IMR-90 (cell line): ENCODE results near the gene EPN3. TPM values are rescaled to one million over a fixed set of nuclear protein-coding genes. Genes with fewer than 3 reads are reported as not detected.

Source experiments
- ATAC-seq: fragments of 200-7000 bp; cut with Tn5 transposase; 2 replicates; pipeline ENCODE4 v1.9.1; 2020; ENCODE audit warnings: low read depth, mild to moderate bottlenecking, moderate library complexity
- BruUV-seq: library from RNA; stranded (reverse); fragments of 400-500 nt; replicated peaks from 2 replicates; lab custom pipeline; 2021; lab: Mats Ljungman, UMichigan
- CTCF ChIA-PET: fragments of 300-600 bp; formaldehyde crosslinking; extraction: SDS; loops from one replicate; lab custom pipeline; 2021; ENCODE audit warnings: antibody characterized with exemption; lab: Yijun Ruan, JAX
- POLR2A ChIA-PET: fragments of 300-600 bp; sonication (Branson Sonifier 250); formaldehyde crosslinking; loops from one replicate; lab custom pipeline; 2022; ENCODE audit warnings: antibody characterized with exemption; ENCODE audit not compliant: unreplicated experiment; lab: Charles Lee
- DNase-seq: peaks from one replicate; pipeline ENCODE4 v3.0.0; 2013
- H2AFZ ChIP-seq: replicated peaks from 2 replicates; pipeline ENCODE3; 2013; ENCODE audit warnings: low read length, mild to moderate bottlenecking; ENCODE audit not compliant: poor library complexity
- H2AK5ac ChIP-seq: 2 replicates; pipeline ENCODE4 v1.6.1; 2013; ENCODE audit warnings: low read depth, low read length, inconsistent platforms
- H2AK9ac ChIP-seq: replicated peaks from 2 replicates; pipeline ENCODE3; 2013; ENCODE audit warnings: mild to moderate bottlenecking, low read depth, low read length, moderate library complexity; ENCODE audit not compliant: poor library complexity
- H2BK120ac ChIP-seq: 2 replicates; pipeline ENCODE4 v1.6.1; 2013; ENCODE audit warnings: low read depth, low read length, inconsistent platforms
- H2BK15ac ChIP-seq: 3 replicates; pipeline ENCODE4 v1.6.1; 2013; ENCODE audit warnings: low read depth, low read length, inconsistent platforms
- H2BK20ac ChIP-seq: 2 replicates; pipeline ENCODE4 v1.6.1; 2013; ENCODE audit warnings: low read depth, mild to moderate bottlenecking, inconsistent platforms, low read length, moderate library complexity
- H2BK5ac ChIP-seq: 2 replicates; pipeline ENCODE4 v1.6.1; 2013; ENCODE audit warnings: mild to moderate bottlenecking, low read depth, low read length, inconsistent platforms; ENCODE audit not compliant: poor library complexity, severe bottlenecking
- H3K14ac ChIP-seq: replicated peaks from 2 replicates; pipeline ENCODE4 v1.6.1; 2013; ENCODE audit warnings: low read depth, low read length, inconsistent platforms
- H3K18ac ChIP-seq: 2 replicates; pipeline ENCODE4 v1.6.1; 2013; ENCODE audit warnings: low read depth, low read length, control low read depth
- H3K23ac ChIP-seq: 2 replicates; pipeline ENCODE4 v1.6.1; 2013; ENCODE audit warnings: low read depth, low read length, inconsistent platforms
- H3K27ac ChIP-seq: 2 replicates; pipeline ENCODE4 v1.5.1; 2013; ENCODE audit warnings: mild to moderate bottlenecking, control low read depth, low read length; ENCODE audit not compliant: insufficient read depth
- H3K27me3 ChIP-seq: 2 replicates; pipeline ENCODE4 v1.6.1; 2013; ENCODE audit warnings: low read length; ENCODE audit not compliant: control insufficient read depth, insufficient read depth
- H3K36me3 ChIP-seq: 2 replicates; pipeline ENCODE4 v1.6.1; 2013; ENCODE audit warnings: low read length, mixed read lengths; ENCODE audit not compliant: control insufficient read depth, insufficient read depth
- H3K4ac ChIP-seq: 2 replicates; pipeline ENCODE4 v1.6.1; 2013; ENCODE audit warnings: low read depth, low read length, inconsistent platforms
- H3K4me1 ChIP-seq: 2 replicates; pipeline ENCODE4 v1.6.1; 2013; ENCODE audit warnings: low read length, mixed read lengths; ENCODE audit not compliant: control insufficient read depth, insufficient read depth
- H3K4me2 ChIP-seq: 2 replicates; pipeline ENCODE4 v1.6.1; 2013; ENCODE audit warnings: low read depth, mild to moderate bottlenecking, control low read depth, low read length, moderate library complexity
- H3K4me3 ChIP-seq: 2 replicates; pipeline ENCODE4 v1.5.1; 2013; ENCODE audit warnings: low read depth, mild to moderate bottlenecking, control low read depth, low read length, moderate library complexity; ENCODE audit not compliant: insufficient read depth
- H3K56ac ChIP-seq: 2 replicates; pipeline ENCODE4 v1.6.1; 2013; ENCODE audit warnings: low read length, inconsistent platforms; ENCODE audit not compliant: insufficient read depth; ENCODE audit errors: extremely low read depth
- H3K79me1 ChIP-seq, 2 experiments: 2 replicates each; pipeline ENCODE4 v1.6.1; 2013; ENCODE audit warnings: low read length in 2 of 2, inconsistent platforms in 1 of 2, low read depth in 1 of 2
- H3K9ac ChIP-seq: 2 replicates; pipeline ENCODE4 v1.6.1; 2013; ENCODE audit warnings: low read depth, low read length, control low read depth
- H3K9me1 ChIP-seq: 2 replicates; pipeline ENCODE4 v1.6.1; 2013; ENCODE audit warnings: low read length, inconsistent platforms; ENCODE audit not compliant: insufficient read depth
- H3K9me3 ChIP-seq: 2 replicates; pipeline ENCODE4 v1.6.1; 2013; ENCODE audit warnings: low read length; ENCODE audit not compliant: control insufficient read depth, insufficient read depth
- H4K20me1 ChIP-seq: 2 replicates; pipeline ENCODE4 v1.6.1; 2013; ENCODE audit warnings: low read length, inconsistent platforms; ENCODE audit not compliant: insufficient read depth
- H4K5ac ChIP-seq: 2 replicates; pipeline ENCODE4 v1.6.1; 2013; ENCODE audit warnings: mild to moderate bottlenecking, low read depth, low read length, control low read depth
- H4K8ac ChIP-seq, 2 experiments: 2 replicates each; pipeline ENCODE4 v1.6.1; 2013; ENCODE audit warnings: low read depth in 2 of 2, low read length in 2 of 2, control low read depth in 1 of 2, inconsistent platforms in 1 of 2
- H4K91ac ChIP-seq: 2 replicates; pipeline ENCODE4 v1.6.1; 2013; ENCODE audit warnings: low read depth, low read length, inconsistent platforms; ENCODE audit not compliant: insufficient read depth
- BHLHE40 ChIP-seq: fragments of 150-350 bp; IDR thresholded peaks from 2 replicates; pipeline ENCODE4 v1.6.1; 2016; ENCODE audit warnings: mild to moderate bottlenecking, low read depth, low read length
- FOS ChIP-seq: fragments of 150-350 bp; IDR thresholded peaks from 2 replicates; pipeline ENCODE4 v1.6.1; 2016; ENCODE audit warnings: low read depth, low read length
- RFX5 ChIP-seq: IDR thresholded peaks from 2 replicates; pipeline ENCODE4 v1.8.0; 2012; ENCODE audit warnings: low read depth, mild to moderate bottlenecking, low read length, moderate library complexity
- WGBS, 2 experiments: methylation state at CpG; one replicate each; pipeline versions ENCODE4 v1.1.5 to v1.1.7; 2013; ENCODE audit warnings: missing lambda C conversion rate in 2 of 2; ENCODE audit not compliant: insufficient read length in 1 of 2; ENCODE audit errors: extremely low coverage in 2 of 2; 5-methylcytosine and 5-hydroxymethylcytosine counted together
- dilution Hi-C: fragments of 300-500 bp; cut with HindIII; formaldehyde crosslinking; loops from one replicate; pipeline ENCODE4 v1.14.3; 2018; ENCODE audit warnings: low sequenced_read_pairs; ENCODE audit not compliant: unreplicated experiment
- in situ Hi-C: fragments of 300-500 bp; cut with MboI; formaldehyde crosslinking; loops from 3 replicates; pipeline ENCODE4 v1.14.3; 2019; ENCODE audit warnings: low sequenced_read_pairs, inconsistent platforms, mixed read lengths
- intact Hi-C: fragments of 100-400 bp; cut with micrococcal nuclease; formaldehyde crosslinking; loops from 2 replicates; pipeline ENCODE4 v1.10.0; 2022
- polyA plus RNA-seq, 3 experiments: library from polyadenylated mRNA; depleted of rRNA; stranded (reverse); fragments of >200 nt; gene quantifications; 2 replicates each; pipeline ENCODE4 v1.2.3, GENCODE V29; 2012; ENCODE audit warnings: low replicate concordance in 1 of 3
- total RNA-seq: library from RNA; depleted of rRNA; stranded (reverse); fragments of >200 nt; gene quantifications from 2 replicates; pipeline ENCODE4 v1.2.3, GENCODE V29; 2012

The EPN3 gene
- total and polyA plus RNA-seq, 2 of the 4 experiments (the other 2 are of a cell fraction) = 0.09 TPM; not detected in 1

- no peak overlapping the region for H2AK9ac ChIP-seq
- no CpG with 5 or more reads among the region's 7 CpGs for WGBS, 2 experiments
Observed at GRCh38 chr17:50529849-50530248, 2.7 kb upstream of the EPN3 start.

More at GRCh38 chr17:50529849-50530248, 2.7 kb upstream of the EPN3 start:
- Histone ChIP-seq H3K27ac (no peak overlapping the region), H3K4me3 (no peak overlapping the region), H2AK5ac (no peak overlapping the region), H3K4ac (no peak overlapping the region), H4K20me1 (no peaks in the 10 kb centered on the region; the same call in 1 of the 2 replicates), H2AFZ (no peak overlapping the region), H2BK120ac (no peak overlapping the region), H3K9me1 (no peaks in the 10 kb centered on the region), H3K9ac (no peak overlapping the region), H3K4me2 (no peak overlapping the region), H3K27me3 (peaks cover 64% of the 10 kb centered on the region), H3K23ac (no peak overlapping the region), H3K9me3 (no peaks in the 10 kb centered on the region), H3K56ac (no peak overlapping the region), H4K91ac (no peak overlapping the region), H3K18ac (no peak overlapping the region), H3K14ac (no peak overlapping the region), H2BK15ac (no peak overlapping the region), H3K36me3 (no peaks in the 10 kb centered on the region), H4K5ac (no peak overlapping the region), H3K79me1 (no peaks in the 10 kb centered on the region), H2BK20ac (no peak overlapping the region), H4K8ac (no peak overlapping the region), H3K4me1 (peaks cover 11% of the 10 kb centered on the region; the same call in 1 of the 2 replicates), H2BK5ac (no peak overlapping the region)
- no TSS peak for BruUV-seq
- in situ Hi-C loops (no loop called here), dilution Hi-C loops (no loop called here), intact Hi-C loops (no loop called here)
- ChIA-PET CTCF (no interaction called here), POLR2A (no interaction called here)
- DNase-seq = no peak
- no peak for ATAC-seq
- TF ChIP-seq RFX5 = no peak
- no peak for TF ChIP-seq BHLHE40
- no peak for TF ChIP-seq FOS
